Activated CD4-positive, alpha-beta T cell treated with anti-CD3 and anti-CD28 coated beads, Interleukin-2, amount 50 U/mL, for 16 hours (primary cell): ENCODE measurements around the gene MC1R.
"Not testable (repeated sequence)": the region's sequence is repeated elsewhere in the genome, so short reads cannot be mapped to it uniquely, and the experiment has no call there.

ENCODE experiments used
- DNase-seq: peaks from one replicate; pipeline ENCODE4 v3.0.0-alpha.2; 2020

MC1R gene

GRCh38 chr16:89918453-89919347, at the start of gene MC1R:
Gene MC1R, plus strand, starts transcription at chr16:89918862. Its CDS starts 397 bp downstream, at chr16:89919259.
- DNase-seq = peak; percentile 42

GRCh38 chr16:89869911-89870310, 48.8 kb upstream of the MC1R start:
- DNase-seq = no peak

- no peak for DNase-seq
These were observed 48.2 kb upstream of the MC1R start for GRCh38 chr16:89870440-89870839.

GRCh38 chr16:89871895-89872294, 46.8 kb upstream of the MC1R start:
- DNase-seq = no peak

GRCh38 chr16:89873109-89873971, 45.3 kb upstream of the MC1R start, which contains the start of gene TCF25:
Gene TCF25, plus strand, starts transcription at chr16:89873592. Its CDS starts 76 bp downstream, at chr16:89873668.
- peak; percentile 90 for DNase-seq

- peak; percentile 97 for DNase-seq
These were observed 44.5 kb upstream of the MC1R start for GRCh38 chr16:89873972-89874689.

GRCh38 chr16:89879123-89879522, 39.5 kb upstream of the MC1R start:
- DNase-seq = not testable (repeated sequence)

GRCh38 chr16:89880477-89881367, 37.9 kb upstream of the MC1R start:
- no peak for DNase-seq

GRCh38 chr16:89881368-89881730, 37.3 kb upstream of the MC1R start:
- no peak for DNase-seq

- DNase-seq = no peak
These were observed 35.2 kb upstream of the MC1R start for GRCh38 chr16:89883346-89884040.

- DNase-seq = no peak
These were observed 34.6 kb upstream of the MC1R start for GRCh38 chr16:89884041-89884421.

- DNase-seq = no peak
These were observed 31.4 kb upstream of the MC1R start for GRCh38 chr16:89887243-89887642.

GRCh38 chr16:89890200-89890599, 28.5 kb upstream of the MC1R start:
- DNase-seq = peak; percentile 49

- no peak for DNase-seq
These were observed 27.6 kb upstream of the MC1R start for GRCh38 chr16:89890886-89891657.

GRCh38 chr16:89892055-89892630, 26.5 kb upstream of the MC1R start:
- no peak for DNase-seq

- DNase-seq = no peak
These were observed 26.0 kb upstream of the MC1R start for GRCh38 chr16:89892635-89893034.

GRCh38 chr16:89893642-89894548, 24.8 kb upstream of the MC1R start:
- no peak for DNase-seq

- DNase-seq = no peak
These were observed 23.0 kb upstream of the MC1R start for GRCh38 chr16:89895482-89896250.
